Measurements from ENCODE around the gene SLC17A3.

Gene SLC17A3

GRCh38 chr6:25874118-25874517, at the start of gene SLC17A3:
Gene SLC17A3, minus strand, starts transcription at chr6:25874243. Its CDS starts 5,856 bp downstream, at chr6:25868387.
- no peak for DNase-seq (ENCODE audit: extremely low read depth in 1 of 2, low read depth in 1 of 2)

DNA sequence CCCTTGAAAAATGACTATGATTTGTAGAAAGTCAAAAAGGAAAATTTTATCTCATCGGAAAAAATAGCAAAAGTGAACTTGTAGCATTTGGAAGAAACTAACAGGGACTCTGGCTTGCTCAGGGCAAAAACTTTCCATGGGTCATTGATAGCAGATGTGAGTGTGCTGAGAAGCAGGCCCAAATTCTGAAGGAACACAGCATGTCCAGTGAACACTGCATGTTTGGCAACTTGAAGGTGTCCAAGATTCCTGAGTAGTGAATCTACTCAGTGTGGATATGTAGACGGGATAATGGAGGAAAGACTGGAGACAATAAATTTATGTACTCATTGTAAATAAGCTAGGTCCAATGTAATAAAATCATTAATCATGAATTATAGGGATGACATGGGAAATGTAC, 48.3 kb upstream of the SLC17A3 start:
- DNase-seq (ENCODE audit: extremely low read depth in 1 of 2, low read depth in 1 of 2) = no peak

- no peak for DNase-seq (ENCODE audit: extremely low read depth in 1 of 2, low read depth in 1 of 2)
These were observed 47.6 kb upstream of the SLC17A3 start for GRCh38 chr6:25921525-25922203.

- no peak for DNase-seq (ENCODE audit: extremely low read depth in 1 of 2, low read depth in 1 of 2)
These were observed 45.6 kb upstream of the SLC17A3 start for GRCh38 chr6:25919657-25920056.

DNA sequence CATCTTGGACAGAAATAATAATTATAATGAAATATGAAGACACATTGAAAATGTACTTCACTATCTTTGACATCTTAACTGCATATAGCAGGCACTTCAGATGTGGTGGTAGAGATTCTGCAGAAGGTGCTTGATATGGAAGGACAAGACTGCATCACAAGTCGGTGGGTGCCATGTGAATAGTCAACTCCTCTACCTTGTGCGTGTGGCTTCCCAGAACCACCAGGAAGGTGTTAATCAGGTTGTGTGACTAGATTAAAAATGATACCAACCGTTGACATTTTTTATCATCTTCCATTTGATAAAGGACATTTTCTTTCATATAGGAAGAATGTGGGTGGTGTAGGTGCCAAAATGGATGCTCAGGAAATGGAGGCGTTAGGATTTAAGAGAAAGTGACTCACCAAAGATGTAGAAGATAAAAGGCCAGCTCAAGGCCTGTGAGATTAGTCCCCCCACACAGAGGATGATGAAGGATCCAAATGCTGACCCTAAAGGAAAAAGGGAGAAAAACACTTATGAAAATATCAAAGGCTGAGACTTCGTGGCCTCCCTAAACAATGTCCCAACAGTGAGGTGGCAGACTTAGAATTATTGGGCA, 44.1 kb upstream of the SLC17A3 start:
- DNase-seq (ENCODE audit: extremely low read depth in 1 of 2, low read depth in 1 of 2) = peak in 1 of 2 donors; percentile 33

DNA sequence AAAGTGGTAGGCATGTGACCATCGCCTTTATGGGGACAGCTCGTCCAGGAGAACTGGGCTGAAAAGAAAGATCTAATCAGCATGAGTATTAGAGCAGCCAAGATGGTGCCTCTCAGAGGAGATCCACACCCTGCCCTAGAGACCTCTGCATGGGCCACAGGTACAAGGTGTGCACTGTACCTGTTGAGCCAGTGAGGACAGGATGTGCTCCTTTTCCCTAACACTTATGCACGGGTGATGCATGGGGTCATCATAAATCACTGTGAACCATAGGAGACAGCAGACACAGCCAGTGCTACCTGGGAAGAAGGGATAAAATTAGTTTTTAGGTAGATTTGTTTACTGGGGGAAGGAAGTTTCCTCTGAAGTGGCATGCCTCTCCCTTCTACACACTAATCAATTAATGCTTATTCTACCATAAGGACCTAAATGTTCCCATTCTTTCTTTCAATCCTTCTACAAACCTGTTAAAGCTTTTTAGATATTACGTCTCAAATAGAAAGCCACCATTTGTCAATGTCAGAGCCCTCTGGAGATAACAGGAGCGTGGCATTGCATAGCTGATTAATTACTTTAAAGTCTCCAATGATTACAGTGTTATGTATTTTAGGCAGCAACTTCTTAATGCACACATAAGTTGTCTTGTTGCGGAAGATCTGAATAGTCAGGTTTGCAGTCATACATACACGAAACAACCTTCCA, 42.9 kb upstream of the SLC17A3 start:
- no peak for DNase-seq (ENCODE audit: extremely low read depth in 1 of 2, low read depth in 1 of 2)

DNA sequence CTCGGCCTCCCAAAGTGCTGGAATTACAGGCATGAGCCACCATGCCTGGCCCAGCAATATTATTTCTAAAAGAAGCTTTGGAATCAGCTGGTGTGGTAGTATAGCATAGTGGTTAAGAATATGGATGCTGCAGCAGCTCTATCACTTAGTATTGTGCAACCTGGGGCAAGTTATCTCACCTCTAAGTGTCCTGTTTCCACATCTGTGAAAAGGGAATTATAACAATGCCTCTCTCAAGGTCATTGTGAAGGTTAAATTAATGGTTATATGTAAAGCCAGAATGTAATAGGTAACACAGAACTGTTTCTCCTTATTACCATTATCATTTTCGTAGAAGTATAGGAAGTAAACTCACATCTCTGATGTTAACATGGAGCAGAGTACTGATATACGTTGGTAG, 42.3 kb upstream of the SLC17A3 start:
- DNase-seq (ENCODE audit: extremely low read depth in 1 of 2, low read depth in 1 of 2) = no peak

- no peak for DNase-seq (ENCODE audit: extremely low read depth in 1 of 2, low read depth in 1 of 2)
These were observed 39.7 kb upstream of the SLC17A3 start for GRCh38 chr6:25913741-25914140.

DNA sequence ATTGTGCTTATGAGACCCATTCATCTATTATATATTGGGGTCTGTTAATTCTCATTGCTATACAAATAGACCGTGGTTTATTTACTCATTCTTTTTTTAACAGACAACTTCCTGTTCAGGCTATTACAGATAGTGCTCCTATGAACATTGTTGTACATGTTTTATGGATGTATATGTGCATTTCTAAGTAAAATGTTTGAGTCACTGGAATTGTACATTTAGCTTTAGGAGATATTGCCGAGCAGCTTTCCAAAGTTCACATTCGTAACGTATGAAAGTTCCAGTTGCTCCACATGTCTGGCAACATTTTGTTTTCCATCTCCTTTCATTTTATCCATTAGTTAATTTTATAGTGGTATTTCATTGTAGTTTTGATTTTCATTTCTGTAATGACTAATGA, 37.3 kb upstream of the SLC17A3 start:
- no peak for DNase-seq (ENCODE audit: extremely low read depth in 1 of 2, low read depth in 1 of 2)

GRCh38 chr6:25907475-25908014, 33.5 kb upstream of the SLC17A3 start:
- DNase-seq (ENCODE audit: extremely low read depth in 1 of 2, low read depth in 1 of 2) = no peak

DNA sequence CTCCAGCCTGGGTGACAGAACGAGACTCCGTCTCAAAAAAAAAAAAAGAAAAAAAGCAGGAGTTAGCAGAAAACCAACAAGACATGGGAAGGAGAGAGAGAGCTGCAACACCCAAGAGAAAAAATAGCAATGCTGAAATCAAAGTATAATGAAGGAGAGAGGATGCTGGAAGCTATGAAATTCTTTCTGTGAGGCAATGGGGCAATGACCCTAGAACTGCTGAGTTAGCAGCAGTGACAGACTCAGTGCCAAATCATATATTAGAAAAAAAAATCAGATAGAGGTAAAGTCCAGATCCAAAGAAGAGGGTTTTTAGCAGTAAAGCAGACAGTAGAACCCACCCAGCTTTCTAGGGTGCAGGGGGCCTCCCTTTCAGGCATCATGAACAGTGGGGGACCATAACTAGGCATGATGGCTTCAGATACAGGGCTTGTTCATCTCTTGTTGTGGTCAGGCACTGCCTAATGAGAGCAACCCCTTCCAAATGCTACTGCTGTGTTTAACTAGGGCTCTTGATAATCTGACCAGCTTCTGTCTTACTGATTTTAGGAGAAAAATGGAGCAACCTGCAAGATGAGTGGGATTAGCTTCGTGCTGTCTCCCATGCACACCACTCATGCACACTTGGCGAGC, 29.5 kb upstream of the SLC17A3 start:
- DNase-seq (ENCODE audit: extremely low read depth in 1 of 2, low read depth in 1 of 2) = no peak

- DNase-seq (ENCODE audit: extremely low read depth in 1 of 2, low read depth in 1 of 2) = no peak
These were observed 28.0 kb upstream of the SLC17A3 start for GRCh38 chr6:25902071-25902470.

- no peak for DNase-seq (ENCODE audit: extremely low read depth in 1 of 2, low read depth in 1 of 2)
These were observed 26.8 kb upstream of the SLC17A3 start for GRCh38 chr6:25900843-25901242.

- DNase-seq (ENCODE audit: extremely low read depth in 1 of 2, low read depth in 1 of 2) = no peak
These were observed 25.8 kb upstream of the SLC17A3 start for GRCh38 chr6:25899580-25900408.

DNA sequence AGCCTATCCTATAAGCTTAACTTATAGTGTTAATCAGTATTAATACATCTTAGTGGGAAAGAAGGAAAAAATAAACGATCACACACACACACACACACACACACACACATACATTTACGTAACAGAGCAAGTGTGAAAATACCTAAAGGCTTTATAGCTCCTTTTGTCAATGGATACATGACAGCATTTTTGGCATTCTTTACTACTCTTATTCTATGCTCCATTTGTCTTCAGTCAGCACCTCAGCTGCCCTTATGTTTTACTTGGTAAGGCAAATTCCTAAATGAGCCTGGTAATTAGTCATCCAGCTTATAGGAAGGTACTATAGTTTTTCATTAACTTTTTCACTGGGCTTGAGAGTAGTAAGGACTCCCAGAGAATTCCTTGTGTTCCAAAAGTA, 25.1 kb upstream of the SLC17A3 start:
- DNase-seq (ENCODE audit: extremely low read depth in 1 of 2, low read depth in 1 of 2) = no peak

DNA sequence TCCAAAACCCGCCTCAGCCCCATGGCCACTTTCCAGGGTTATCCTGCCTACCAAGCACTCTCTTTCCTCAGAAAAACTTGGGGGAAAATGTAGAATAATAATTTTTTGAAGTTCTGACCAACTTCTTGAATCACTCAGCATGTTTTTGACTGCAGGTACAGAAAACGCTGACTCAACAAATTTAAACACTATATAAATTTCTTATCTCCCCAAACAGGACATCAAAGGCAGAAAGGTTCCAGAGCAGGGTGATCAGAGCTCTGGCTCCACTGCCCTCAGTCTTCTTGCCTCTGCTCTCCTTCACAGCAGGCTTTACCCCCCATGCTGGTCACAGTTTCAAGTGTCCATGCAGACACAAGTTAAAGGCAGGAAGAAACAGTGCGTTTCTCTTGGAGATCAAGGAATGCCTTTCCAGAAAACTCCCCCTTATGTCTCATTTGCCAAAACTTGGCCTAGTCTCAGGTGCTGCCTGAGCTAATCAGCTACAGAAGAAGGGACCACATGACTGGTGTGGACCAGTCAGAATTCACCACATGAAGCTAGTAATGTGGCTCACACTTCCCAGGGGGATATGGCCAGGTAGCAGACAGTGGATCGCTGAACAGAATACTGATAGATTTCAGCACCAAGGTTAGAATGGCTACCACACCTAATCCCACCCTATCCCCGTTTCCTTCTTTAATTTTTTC, 24.4 kb upstream of the SLC17A3 start:
- no peak for DNase-seq (ENCODE audit: extremely low read depth in 1 of 2, low read depth in 1 of 2)

- DNase-seq (ENCODE audit: extremely low read depth in 1 of 2, low read depth in 1 of 2) = no peak
These were observed 22.2 kb upstream of the SLC17A3 start for GRCh38 chr6:25896252-25896651.

DNA sequence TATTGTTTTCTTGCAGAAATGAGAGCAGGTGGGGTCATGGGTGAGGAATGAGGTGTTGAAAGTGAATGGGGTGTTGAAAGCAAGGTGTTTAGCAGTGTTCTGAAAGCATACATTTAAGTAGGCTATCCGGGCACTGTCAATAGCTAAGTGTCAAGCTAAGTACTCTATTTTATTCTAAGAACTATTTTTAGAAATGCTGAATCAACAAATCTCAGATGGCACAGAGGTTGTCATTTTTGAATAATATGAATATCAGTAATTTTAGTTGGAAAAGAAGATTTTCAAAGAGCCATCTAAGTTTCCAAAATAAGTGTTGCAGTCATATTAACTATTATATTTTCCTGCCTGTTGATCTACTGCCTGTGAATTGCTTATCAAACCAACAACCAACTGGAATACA, 21.7 kb upstream of the SLC17A3 start:
- DNase-seq (ENCODE audit: extremely low read depth in 1 of 2, low read depth in 1 of 2) = no peak

GRCh38 chr6:25893778-25894177, 19.7 kb upstream of the SLC17A3 start:
- DNase-seq (ENCODE audit: extremely low read depth in 1 of 2, low read depth in 1 of 2) = no peak

DNA sequence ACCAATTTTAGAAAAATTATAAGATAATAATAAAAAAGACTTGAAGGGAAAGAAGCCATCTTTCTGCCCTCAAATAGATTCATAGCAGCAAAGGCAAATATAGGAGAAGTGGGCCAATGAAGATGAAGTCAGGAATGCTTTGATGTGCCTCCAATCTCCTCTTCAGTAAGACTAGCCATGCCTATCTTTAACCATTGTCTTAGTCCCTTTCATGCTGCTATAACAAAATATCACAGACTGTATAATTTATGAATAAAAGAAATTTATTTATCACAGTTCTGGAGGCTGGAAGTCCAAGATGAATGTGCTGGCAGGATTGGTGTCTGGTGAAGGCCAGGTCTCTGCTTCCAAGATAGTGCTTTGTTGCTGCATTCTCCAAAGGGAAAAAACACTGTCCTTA, 18.8 kb upstream of the SLC17A3 start:
- no peak for DNase-seq (ENCODE audit: extremely low read depth in 1 of 2, low read depth in 1 of 2)

Measured in stimulated activated CD8-positive, alpha-beta memory T cell treated with anti-CD3 and anti-CD28 coated beads, Interleukin-7, amount 100 ng/mL, for 48 hours (primary cell).